HG03060 (cell line): ENCODE measurements around the gene C3orf80.
"Not testable (repeated sequence)": the region's sequence is repeated elsewhere in the genome, so short reads cannot be mapped to it uniquely, and the experiment has no call there.

Source experiments
- ATAC-seq: cut with Tn5 transposase; IDR thresholded peaks from one replicate; pipeline ENCODE4 v1.9.1; 2021; ENCODE audit warnings: low read depth, moderate number of reproducible peaks; ENCODE audit not compliant: unreplicated experiment

Gene C3orf80

DNA sequence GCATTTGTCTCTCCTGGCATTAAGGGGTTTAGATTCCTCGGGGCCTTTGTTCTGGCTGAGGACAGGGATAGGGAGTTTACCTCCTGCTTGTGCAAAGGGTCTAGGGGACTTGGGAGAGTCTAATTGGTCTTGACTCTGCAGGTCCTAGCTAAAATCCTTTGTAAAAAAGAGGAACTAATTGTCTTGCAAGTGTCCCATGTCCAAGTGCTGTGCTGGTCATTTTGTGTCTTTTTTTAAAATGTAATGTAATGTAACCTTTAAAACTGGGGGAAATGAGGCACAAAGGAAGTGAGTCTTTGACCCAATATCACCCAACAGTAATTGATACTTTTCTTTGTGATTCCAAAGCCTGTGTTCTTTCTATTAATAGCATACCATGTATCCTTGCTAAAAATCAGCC lies 14.9 kb upstream of the C3orf80 start:
- ATAC-seq = no peak

DNA sequence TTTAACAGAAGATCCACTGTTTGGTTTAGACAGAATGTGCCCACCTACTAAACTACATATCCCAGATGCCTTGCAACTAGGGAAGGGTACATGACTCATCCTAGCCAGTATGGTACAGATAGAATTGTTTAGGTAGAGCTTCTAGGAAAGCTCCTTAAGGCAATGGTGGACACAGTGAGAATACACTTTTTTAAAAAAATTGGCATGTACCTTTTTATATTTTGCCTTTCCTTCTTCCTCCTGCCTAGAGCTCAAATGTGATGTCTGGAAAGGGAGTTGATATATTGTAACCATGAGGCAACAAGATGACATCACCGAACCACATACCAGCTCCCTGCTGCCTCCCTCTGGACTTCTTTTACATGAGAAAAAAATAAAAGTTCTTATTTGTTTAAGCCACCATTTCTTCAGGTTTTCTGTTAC lies 14.4 kb upstream of the C3orf80 start:
- no peak for ATAC-seq

DNA sequence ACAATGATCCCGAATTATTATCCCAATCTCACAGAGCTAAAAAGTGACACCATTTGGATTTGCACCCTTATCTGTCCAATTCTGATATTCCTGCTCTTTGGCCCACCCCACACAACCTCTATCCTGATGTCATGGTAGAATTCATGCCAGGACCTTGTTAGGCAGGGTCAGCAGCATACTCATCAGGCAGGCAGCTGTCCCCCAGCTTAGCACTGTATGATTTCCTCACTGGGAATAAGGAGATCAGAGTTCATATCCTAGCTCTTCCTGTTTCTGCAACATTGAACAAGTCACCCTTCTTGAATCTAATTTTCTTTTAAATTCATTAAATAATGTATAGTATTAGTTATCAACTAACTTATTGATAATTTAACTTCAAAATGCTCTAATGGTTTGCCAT lies 12.0 kb upstream of the C3orf80 start:
- ATAC-seq = no peak

DNA sequence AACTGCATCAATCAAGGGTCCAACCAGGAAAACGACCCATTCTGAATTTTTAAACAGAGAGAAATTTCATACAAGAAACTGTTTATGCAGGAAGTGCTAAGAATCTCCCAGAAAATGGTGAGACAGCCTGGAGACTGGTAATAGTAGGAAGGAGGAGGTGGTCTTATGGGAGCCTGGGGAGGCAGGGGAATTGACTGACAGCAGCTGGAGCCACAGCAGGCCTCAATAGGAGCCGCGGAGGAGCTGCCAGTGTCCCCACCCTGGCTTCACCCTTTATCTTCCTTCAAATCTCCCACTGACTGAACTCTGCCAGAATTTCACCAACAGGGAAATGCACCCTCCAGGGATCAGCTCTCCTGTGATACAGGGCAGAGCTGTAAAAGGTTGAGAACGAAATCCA lies 7.5 kb upstream of the C3orf80 start:
- no peak for ATAC-seq

DNA sequence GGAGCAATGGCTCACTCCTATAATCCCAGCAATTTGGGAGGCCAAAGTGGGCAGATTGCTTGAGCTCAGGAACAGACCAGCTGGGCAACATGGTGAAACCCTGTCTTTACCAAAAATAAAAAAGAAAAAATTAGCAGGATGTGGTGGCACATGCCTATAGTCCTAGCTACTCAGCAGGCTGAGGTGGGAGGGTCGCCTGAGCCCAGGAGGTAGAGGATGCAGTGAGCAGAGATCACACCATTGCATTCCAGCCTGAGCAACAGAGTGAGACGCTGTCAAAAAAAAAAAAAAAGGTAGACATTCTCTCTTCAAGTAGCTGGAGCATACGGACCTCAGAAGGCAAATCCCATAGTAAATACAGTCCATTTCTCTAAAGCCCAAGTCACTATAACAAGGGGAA lies 7.1 kb upstream of the C3orf80 start:
- no peak for ATAC-seq

DNA sequence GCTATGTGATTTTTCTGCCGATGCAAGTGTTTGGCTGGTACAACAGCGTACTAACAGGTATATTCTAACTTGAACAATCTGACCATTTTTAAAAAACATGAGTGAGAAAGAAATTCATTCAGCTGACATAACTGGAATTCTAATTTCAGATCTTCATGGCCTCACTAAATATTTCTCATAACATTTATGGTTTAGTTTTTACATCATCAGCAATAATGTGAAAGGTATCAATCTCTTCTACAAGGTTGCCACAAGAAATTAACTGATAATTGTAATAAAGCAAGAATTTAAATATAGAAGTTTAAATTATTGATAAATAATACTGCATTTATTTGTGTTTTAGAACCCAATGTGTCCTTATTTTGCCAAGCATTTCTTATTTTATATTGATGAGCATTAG lies 5.2 kb upstream of the C3orf80 start:
- no peak for ATAC-seq

DNA sequence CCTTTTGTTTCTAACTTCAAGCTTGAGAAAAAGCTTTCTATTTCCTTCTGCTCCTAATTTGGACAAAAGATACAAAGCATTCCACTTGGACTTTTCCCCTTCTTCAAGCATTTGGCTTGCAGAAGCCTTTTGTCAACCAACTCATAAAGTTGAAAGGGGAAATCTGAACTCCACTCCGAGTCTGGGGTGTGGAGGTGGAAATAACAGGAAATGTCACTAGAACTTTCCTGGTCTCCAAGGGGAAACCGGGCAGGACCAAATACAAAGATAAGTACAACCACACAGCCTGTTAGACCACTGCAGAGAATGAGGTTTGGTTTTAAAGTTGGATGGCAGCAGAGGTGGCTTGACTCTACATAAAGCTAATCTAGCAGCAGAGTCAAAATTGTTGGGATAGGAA lies 4.2 kb upstream of the C3orf80 start:
- ATAC-seq = no peak

DNA sequence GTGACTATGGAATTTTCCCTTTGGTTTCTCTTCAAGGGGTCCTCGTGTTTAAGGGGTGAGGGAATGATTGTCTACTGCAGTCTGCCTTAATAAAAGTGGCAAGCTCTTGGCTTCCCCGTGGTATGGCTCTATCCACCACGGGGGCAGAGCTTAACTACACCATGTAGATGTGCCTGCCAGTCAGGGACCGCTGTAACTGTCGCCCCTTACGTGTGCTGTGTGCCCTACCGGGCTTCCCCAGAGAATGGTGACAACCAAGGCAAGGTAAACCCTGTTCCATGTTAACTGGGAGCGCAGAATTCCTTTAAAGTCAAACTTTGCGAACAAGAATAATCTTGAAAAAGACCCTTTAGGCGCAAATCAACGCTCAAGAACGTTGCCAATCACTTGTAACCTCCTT lies 966 bp upstream of the C3orf80 start:
- ATAC-seq = no peak

DNA sequence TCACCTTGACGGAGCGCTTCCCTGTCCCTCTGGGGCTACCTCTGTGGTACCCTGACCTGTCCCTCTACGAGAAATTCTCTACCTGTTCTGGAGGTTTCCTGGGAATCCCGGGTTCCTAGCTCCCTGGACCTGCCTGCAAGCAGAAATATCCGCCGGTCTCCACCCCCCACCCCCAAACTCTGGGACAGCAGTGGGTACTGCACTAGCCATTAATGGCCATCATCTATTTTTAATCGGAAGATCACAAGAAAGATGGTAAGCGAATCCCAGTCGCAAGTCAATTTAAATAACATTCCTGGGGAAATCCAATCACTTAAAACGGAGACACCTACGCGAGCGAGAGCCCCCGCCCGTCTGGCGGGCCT lies 429 bp upstream of the C3orf80 start:
- ATAC-seq = no peak

DNA sequence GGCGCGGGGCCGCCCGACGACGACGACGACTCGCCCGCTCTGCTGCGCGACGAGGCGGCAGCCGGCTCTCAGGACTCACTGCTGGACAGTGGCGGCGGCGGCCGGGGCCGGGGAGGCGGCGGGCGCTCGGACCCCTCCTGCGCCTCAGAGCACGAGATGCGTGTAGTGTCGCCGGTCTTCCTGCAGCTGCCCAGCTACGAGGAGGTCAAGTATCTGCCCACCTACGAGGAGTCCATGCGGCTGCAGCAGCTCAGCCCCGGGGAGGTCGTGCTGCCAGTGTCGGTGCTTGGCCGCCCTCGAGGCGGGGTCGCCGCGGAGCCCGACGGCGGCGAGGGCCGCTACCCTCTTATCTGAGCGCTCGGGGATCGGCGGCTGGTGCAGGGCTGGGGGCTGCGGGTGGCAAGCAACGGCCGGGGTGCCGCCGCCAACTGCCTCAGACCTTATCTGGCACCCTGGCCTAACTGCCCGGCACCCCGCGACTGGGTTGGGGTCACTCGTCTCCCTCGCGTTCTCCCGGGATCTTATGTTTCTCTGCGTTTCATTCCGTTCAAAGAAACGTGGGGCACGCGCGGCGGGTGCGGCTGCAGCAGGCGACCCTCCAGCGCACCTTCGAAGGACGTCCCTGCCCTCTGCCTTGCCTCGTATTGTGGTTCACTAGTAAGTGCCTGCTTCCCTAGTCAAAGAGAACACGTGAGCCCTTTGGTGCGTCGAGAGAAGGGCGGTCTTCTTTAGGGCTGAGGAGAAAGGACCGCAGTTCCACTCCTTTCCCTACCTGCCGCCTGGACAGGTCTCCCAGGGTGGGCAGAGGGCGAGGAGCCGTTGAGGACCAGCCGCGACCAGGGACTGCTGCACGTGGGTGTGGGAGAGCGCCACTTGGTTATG lies 1.0 kb downstream of the C3orf80 start:
- ATAC-seq = no peak

DNA sequence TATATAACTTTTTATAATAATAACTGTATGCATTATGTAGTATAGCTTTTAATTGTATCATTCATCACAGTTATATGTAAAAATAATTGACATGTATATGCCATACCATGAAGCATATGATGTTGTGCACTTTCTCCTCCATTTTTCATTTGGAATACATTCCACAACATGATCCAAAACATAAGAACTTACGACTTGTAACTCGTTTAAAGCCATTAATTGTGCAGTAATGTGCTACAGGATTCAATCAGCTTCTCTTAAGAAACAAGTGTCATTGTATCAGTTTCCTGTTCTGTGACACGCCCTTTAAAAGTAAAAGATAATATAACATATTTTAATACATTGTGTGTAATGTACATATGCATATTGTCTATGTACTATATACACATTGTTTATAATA lies 2.2 kb downstream of the C3orf80 start:
- no peak for ATAC-seq

DNA sequence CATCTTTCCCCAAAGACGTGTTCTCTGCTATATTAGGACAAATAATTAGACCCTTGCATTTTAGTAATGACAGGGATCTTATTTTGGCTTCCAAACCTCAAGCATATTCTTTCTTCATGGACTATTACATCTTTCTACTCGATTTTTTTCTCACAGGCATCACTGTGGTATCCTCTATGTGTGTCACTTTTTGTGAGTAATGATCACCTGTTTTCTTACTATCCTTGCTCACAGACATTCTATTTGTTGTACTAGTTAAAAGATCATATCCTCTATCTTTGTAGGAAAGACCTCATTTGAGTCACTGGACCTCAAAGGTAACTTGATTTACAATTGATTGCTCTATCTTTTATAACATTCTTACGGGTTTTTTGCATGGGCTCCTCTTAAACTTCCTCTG lies 6.8 kb downstream of the C3orf80 start:
- no peak for ATAC-seq

DNA sequence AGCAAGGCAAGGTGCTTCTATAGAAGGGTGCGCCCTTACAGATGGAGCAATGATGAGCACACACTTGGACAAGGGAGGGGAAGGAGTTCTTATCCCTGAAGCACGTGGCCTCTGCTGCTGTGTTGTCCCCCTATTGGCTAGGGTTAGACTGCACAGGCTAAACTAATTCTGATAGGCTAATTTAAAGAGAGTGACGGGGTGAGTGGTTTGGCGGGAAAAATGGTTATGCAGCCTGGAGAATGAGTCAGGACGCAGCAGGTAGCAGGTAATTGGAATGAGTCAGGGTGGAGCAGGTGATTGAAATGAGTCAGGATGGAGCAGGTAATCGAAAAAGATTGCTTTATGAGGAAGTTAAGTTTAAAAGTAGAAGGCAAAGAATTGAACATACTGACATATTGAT lies 15.5 kb downstream of the C3orf80 start:
- not testable (repeated sequence) for ATAC-seq

DNA sequence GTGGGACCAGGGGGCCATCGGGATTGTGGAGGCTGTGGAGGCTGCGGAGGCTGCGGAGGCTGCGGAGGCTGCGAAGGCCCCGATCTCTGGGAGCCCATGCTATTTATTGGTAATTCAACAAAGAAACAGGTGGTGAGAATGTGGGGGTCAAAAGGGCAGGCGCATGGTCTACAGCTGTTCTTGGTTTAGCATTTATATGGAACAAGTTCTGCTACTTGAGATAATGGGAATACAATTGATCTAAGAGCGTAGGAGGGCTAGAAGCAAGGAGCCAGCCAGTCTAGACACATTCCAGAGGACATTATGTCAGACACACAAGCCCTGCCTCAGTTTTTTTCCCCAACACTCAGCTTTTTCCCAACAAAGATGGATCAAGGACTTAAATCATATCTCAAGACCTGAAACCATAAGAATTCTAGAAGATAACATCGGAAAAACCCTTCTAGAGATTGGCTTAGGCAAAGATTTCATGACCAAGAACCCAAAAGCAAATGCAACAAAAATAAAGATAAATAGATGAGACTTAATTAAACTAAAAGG lies 20.1 kb downstream of the C3orf80 start:
- ATAC-seq = no peak

DNA sequence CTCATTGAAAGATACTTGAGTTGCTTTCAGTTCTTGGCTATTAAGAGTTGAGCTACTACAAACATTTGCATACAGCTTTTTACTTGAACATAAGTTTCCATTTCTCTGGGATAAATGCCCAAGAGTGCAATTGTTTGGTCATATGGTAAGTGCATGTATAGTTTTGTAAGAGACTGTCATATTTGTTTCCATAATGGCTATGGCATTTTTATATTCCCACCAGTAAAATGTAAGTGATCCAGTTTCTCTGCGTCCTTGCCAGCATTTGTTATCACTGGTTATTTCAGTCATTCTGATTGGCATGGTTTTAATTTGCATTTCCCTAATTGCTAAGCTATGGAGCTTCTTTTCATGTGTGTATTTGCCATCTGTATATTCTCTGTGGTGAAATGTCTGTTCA lies 22.5 kb downstream of the C3orf80 start:
- ATAC-seq = no peak

DNA sequence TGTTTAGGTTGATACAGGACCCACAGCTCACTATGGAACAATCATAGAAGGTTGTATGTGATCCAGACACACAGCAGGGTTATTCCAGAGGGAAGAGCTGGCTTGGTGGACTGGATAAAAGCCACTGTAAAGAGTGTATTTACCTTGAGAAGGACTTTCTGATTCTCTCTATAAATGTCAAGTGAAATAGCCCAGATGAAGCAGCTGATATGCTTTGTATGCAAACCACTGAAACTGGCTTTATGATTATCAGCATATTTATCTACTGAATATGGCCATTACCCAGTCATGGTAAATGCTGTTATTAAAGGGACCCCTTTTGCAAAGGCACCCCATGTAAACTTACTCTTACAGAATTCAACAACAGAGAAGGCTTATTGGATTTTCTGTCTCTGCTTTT lies 28.1 kb downstream of the C3orf80 start:
- no peak for ATAC-seq

DNA sequence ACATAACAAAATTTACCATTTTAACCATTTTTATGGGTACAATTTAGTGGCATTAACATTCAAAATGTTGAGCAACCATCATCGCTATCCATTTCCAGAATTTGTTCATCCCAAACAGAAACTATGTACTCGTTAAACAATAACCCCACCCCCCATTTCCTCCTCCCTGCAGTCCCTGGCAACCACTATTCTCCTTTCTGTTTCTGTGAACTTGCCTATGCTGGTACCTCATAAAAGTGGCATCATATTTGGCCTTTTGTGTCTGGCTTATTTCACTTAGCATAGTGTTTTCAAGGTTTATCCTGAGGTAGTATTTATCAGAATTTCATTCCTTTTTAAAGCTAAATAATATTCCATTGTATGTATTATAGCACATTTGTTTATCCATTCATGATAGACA lies 32.4 kb downstream of the C3orf80 start:
- ATAC-seq = no peak

DNA sequence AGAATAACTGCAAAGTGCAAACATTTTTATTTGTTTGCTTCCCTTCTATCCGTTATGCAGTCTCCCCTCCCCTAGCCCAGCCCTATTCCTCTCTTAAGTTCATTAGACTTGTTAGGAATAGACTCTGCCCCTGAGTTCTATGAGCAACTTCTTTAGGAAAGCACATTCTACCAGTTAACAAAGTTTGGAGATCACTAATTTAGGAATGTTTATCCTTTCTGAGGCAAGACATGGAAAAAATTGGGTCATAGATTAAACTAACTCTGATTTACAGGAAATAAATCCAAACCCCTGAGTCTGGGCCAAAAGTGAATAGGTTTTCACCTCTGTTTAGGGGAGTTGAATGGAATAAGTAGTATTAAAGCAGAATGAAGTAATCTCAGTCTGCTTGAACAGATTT lies 34.4 kb downstream of the C3orf80 start:
- no peak for ATAC-seq

DNA sequence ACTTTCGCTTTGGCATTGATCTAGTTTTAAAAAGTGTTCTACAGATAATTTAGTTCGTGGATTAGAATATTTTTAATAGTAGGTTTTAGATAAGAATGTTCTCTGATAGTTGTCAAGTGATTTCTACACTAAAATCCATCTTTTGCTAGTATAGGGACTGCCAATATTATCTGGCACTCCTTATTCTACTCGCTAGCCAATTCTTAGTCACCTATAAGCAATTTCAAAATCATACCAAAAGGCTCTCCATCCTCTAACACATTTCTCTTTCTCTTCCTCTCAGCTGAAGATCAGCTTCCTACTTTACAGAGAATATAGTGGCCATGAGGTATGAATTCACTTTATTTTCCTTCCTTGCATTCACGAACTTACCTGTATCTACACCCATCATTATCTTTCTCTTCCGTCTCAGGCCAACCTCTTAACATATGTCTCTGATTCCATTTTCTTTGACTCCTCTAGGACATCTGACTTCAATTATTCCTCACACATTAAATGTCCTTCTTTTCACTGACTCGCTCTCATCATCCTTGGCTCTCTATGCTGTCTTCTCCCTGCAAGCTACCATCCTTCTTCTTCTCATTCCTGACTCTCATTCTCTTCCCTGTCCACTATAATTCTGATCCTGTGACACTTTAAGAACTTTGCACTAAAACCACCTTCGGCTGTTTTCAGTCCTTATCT lies 35.5 kb downstream of the C3orf80 start:
- ATAC-seq = no peak

DNA sequence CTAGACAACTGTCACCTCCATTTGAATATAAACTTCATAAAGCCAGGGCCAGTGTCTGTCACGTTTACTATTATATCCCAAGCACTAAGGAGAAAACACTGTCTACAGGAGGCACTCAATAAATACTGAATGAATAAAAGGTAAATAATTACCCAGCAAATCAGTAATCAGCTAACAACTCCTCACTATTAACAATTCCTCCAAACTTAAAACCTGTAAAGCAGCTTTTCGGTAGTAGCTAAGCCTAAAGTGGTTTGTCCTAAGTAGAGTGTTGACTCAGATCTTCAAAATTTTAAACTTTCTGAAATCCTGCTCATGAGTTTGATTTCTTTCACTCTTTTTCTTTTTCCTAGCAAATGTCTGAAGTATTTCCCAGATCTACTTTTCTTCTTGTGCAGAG lies 39.9 kb downstream of the C3orf80 start:
- no peak for ATAC-seq
